Loucy (cell line): ENCODE results near the gene XXYLT1.

Experiments used
- H2AFZ ChIP-seq: fragments of 200-600 bp; sonication (generic); 2 replicates; pipeline ENCODE4 v1.6.0; 2016; ENCODE audit warnings: antibody characterized with exemption, mild to moderate bottlenecking, low read length, moderate library complexity
- H3F3A ChIP-seq: fragments of 200-600 bp; 2 replicates; pipeline ENCODE4 v1.6.0; 2016; ENCODE audit warnings: antibody characterized with exemption, low read depth, mild to moderate bottlenecking
- H3K27me3 ChIP-seq: fragments of 200-600 bp; sonication (generic); 2 replicates; pipeline ENCODE4 v1.6.1; 2014; ENCODE audit warnings: low read length, mild to moderate bottlenecking; ENCODE audit not compliant: insufficient read depth, poor library complexity, severe bottlenecking
- H3K36me3 ChIP-seq: fragments of 200-600 bp; sonication (generic); 2 replicates; pipeline ENCODE4 v1.6.1; 2016; ENCODE audit warnings: low read length; ENCODE audit not compliant: insufficient read depth
- H3K4me1 ChIP-seq: fragments of 200-600 bp; sonication (generic); 2 replicates; pipeline ENCODE4 v1.5.1; 2014; ENCODE audit warnings: low read length, mild to moderate bottlenecking; ENCODE audit not compliant: insufficient read depth, poor library complexity, severe bottlenecking
- H3K4me2 ChIP-seq: fragments of 200-600 bp; sonication (generic); 2 replicates; pipeline ENCODE4 v1.6.0; 2014; ENCODE audit warnings: antibody characterized with exemption, low read length, low read depth, mild to moderate bottlenecking; ENCODE audit not compliant: poor library complexity, severe bottlenecking
- H3K4me3 ChIP-seq: fragments of 200-600 bp; sonication (generic); 2 replicates; pipeline ENCODE4 v1.5.1; 2014; ENCODE audit warnings: low read length, mild to moderate bottlenecking, mixed read lengths; ENCODE audit not compliant: poor library complexity, severe bottlenecking
- H3K79me2 ChIP-seq: fragments of 200-600 bp; sonication (generic); 2 replicates; pipeline ENCODE4 v1.6.1; 2014; ENCODE audit warnings: low read length; ENCODE audit not compliant: insufficient read depth
- H3K9ac ChIP-seq: fragments of 200-600 bp; sonication (generic); 2 replicates; pipeline ENCODE4 v1.6.0; 2014; ENCODE audit warnings: mild to moderate bottlenecking, low read depth, low read length, moderate library complexity; ENCODE audit not compliant: poor library complexity, severe bottlenecking
- H3K9me2 ChIP-seq: fragments of 200-600 bp; sonication (generic); replicated peaks from 2 replicates; pipeline ENCODE4 v1.6.1; 2016; ENCODE audit warnings: low read depth, low read length, mixed read lengths
- H3K9me3 ChIP-seq: fragments of 200-600 bp; sonication (generic); 2 replicates; pipeline ENCODE4 v1.6.1; 2014; ENCODE audit warnings: mild to moderate bottlenecking, antibody characterized with exemption, low read length, low read depth; ENCODE audit not compliant: insufficient read depth
- H4K20me1 ChIP-seq: fragments of 200-600 bp; sonication (generic); 2 replicates; pipeline ENCODE4 v1.6.0; 2014; ENCODE audit warnings: antibody characterized with exemption, low read length, mild to moderate bottlenecking; ENCODE audit not compliant: insufficient read depth, poor library complexity, severe bottlenecking
- EZH2phosphoT487 ChIP-seq: fragments of 200-600 bp; IDR thresholded peaks from 2 replicates; pipeline ENCODE4 v1.6.1; 2018; ENCODE audit warnings: antibody characterized with exemption, mild to moderate bottlenecking, moderate library complexity, borderline replicate concordance
- TF ChIP-seq, protein P1 (sequence below): fragments of 200-600 bp; sonication (generic); conservative IDR thresholded peaks from 2 replicates; pipeline ENCODE4 v1.5.1; 2014; ENCODE audit warnings: mild to moderate bottlenecking, antibody characterized with exemption, low read length

Gene XXYLT1

DNA sequence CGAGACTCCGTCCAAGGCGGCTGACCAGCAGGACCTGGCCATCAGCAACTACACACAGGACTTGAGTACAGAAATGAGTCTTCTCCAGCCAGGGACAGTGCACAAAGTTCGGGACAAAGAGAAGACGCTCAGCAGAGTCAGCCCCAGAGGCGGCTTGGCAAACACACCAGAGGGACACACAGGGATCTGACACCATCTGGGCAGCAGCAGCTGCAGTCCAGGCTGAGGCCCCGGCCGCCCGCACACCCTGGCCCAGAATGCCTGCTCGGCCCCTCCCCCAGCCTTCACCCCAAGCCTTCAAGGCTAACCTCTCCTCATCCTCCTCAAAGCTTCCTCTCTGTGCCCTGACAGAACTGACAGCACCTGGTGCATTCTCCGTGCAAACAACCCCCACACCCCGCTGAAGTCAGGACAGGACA is 61.1 kb downstream of the XXYLT1 start:
- Histone ChIP-seq H3K9me2 (no peaks in the 10 kb centered on the region), H2AFZ (no peak overlapping the region), H3F3A (no peaks in the 10 kb centered on the region), H3K4me1 (peaks cover 8% of the 10 kb centered on the region), H3K36me3 (no peaks in the 10 kb centered on the region; the same call in 1 of the 2 replicates), H3K9me3 (no peaks in the 10 kb centered on the region), H3K4me3 (no peak overlapping the region), H4K20me1 (peaks cover 2% of the 10 kb centered on the region), H3K27me3 (no peaks in the 10 kb centered on the region), H3K4me2 (no peak overlapping the region), H3K9ac (no peak overlapping the region), H3K79me2 (peaks cover 38% of the 10 kb centered on the region; the same call in 1 of the 2 replicates)
- TF ChIP-seq, protein P1, sequence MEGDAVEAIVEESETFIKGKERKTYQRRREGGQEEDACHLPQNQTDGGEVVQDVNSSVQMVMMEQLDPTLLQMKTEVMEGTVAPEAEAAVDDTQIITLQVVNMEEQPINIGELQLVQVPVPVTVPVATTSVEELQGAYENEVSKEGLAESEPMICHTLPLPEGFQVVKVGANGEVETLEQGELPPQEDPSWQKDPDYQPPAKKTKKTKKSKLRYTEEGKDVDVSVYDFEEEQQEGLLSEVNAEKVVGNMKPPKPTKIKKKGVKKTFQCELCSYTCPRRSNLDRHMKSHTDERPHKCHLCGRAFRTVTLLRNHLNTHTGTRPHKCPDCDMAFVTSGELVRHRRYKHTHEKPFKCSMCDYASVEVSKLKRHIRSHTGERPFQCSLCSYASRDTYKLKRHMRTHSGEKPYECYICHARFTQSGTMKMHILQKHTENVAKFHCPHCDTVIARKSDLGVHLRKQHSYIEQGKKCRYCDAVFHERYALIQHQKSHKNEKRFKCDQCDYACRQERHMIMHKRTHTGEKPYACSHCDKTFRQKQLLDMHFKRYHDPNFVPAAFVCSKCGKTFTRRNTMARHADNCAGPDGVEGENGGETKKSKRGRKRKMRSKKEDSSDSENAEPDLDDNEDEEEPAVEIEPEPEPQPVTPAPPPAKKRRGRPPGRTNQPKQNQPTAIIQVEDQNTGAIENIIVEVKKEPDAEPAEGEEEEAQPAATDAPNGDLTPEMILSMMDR, result no peak
- TF ChIP-seq EZH2phosphoT487, result no peak

DNA sequence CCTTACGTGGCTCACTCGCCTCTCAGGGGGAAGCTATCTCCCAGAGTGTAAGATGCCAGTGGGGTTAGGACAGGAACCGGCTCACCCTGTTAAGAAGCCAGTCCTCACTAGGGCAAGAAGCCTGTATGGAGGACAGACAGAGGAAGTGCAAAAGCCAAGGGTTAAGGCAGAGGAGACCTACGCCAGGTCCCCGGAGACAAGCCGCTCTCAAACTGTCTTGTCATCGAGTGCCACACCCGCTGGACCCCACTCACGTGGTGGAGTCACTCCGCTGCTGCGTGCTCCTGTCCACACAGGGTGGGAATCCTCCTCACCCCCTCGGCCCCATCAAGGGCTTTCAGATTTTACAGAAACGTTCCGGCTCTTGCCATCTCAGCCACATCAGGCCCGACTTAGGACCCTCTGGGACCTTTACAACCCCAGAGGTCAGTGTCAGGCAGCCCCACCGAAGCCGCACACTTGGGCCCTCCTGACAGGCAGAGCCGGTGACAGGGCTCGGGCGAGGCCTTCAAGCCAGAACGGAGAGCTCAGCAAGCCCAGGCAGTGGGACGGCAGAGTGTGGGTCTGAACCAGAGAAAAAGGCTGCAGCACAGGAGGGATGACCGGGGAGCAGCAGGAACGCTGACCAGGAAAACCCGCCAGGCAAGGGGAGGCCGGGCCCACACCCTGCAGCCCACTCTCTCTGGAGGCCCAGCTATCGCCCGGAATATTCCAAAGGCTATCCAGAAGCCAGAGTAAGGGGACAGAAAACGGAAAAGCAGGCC is 61.7 kb downstream of the XXYLT1 start:
- Histone ChIP-seq H3K4me2 (no peak overlapping the region), H3K79me2 (peaks cover 38% of the 10 kb centered on the region; the same call in 1 of the 2 replicates), H2AFZ (no peak overlapping the region), H3K9me3 (no peaks in the 10 kb centered on the region), H3K9ac (no peak overlapping the region), H3K27me3 (no peaks in the 10 kb centered on the region), H3F3A (no peaks in the 10 kb centered on the region), H3K4me1 (peaks cover 14% of the 10 kb centered on the region), H4K20me1 (peaks cover 2% of the 10 kb centered on the region), H3K9me2 (no peaks in the 10 kb centered on the region), H3K4me3 (no peak overlapping the region), H3K36me3 (no peaks in the 10 kb centered on the region; the same call in 1 of the 2 replicates)
- TF ChIP-seq EZH2phosphoT487, result no peak
- TF ChIP-seq, protein P1, result no peak

DNA sequence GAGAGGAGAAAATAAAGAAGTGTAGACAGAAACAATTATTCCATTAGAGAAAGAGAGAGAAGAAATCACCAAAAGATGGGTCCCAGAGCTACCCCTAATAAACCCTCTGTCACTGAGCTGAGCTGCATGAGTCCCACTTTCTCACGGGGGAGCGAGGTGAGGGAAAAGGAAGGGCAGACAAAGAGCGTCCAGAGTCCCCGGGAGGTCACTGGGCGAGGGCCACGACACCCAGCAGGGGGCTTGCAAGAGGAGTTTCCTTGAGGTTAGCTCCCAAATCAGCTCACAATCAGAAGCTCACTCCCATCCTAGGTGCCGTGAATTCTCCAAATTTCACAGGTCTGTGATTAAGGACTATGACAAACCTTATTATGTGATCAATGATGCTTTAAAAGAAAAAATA is 62.3 kb downstream of the XXYLT1 start:
- no peak overlapping the region for H2AFZ ChIP-seq
- peaks cover 2% of the 10 kb centered on the region for H4K20me1 ChIP-seq
- H3K4me1 ChIP-seq, result peaks cover 19% of the 10 kb centered on the region
- H3F3A ChIP-seq, result no peaks in the 10 kb centered on the region
- no peak overlapping the region for H3K9ac ChIP-seq
- no peaks in the 10 kb centered on the region for H3K27me3 ChIP-seq
- no peak for TF ChIP-seq EZH2phosphoT487
- TF ChIP-seq, protein P1, result no peak
- no peaks in the 10 kb centered on the region for H3K9me2 ChIP-seq
- H3K79me2 ChIP-seq, result peaks cover 33% of the 10 kb centered on the region; the same call in 1 of the 2 replicates
- no peak overlapping the region for H3K4me2 ChIP-seq
- H3K9me3 ChIP-seq, result no peaks in the 10 kb centered on the region
- H3K4me3 ChIP-seq, result no peak overlapping the region
- no peaks in the 10 kb centered on the region; the same call in 1 of the 2 replicates for H3K36me3 ChIP-seq
